Transverse colon (tissue), 4 donors: Measurements from ENCODE around the gene B3GNT3.

Experiments
- POLR2A ChIP-seq: fragments of 450-650 bp; IDR thresholded peaks from one replicate; pipeline ENCODE4 v1.6.1; 2016; ENCODE audit warnings: antibody characterized with exemption, mild to moderate bottlenecking, moderate library complexity
- POLR2AphosphoS5 ChIP-seq, 3 donors: sonication (generic); formaldehyde crosslinking; IDR thresholded peaks; one replicate each; pipeline ENCODE4 v1.6.1; 2016; ENCODE audit warnings: antibody characterized with exemption in 3 of 3
- TF ChIP-seq, protein P1 (sequence below), 5 experiments: fragments of 200-600 bp in 3 of 5; fragments of 450-650 bp in 2 of 5; sonication (generic) in 3 of 5; IDR thresholded peaks; 1 replicate in 2 of 5; 2 replicates in 3 of 5; pipeline ENCODE4 v1.5.1; 2016 to 2017; ENCODE audit warnings: antibody characterized with exemption in 5 of 5, inconsistent platforms in 3 of 5, mild to moderate bottlenecking in 2 of 5, moderate library complexity in 1 of 5

DNA sequence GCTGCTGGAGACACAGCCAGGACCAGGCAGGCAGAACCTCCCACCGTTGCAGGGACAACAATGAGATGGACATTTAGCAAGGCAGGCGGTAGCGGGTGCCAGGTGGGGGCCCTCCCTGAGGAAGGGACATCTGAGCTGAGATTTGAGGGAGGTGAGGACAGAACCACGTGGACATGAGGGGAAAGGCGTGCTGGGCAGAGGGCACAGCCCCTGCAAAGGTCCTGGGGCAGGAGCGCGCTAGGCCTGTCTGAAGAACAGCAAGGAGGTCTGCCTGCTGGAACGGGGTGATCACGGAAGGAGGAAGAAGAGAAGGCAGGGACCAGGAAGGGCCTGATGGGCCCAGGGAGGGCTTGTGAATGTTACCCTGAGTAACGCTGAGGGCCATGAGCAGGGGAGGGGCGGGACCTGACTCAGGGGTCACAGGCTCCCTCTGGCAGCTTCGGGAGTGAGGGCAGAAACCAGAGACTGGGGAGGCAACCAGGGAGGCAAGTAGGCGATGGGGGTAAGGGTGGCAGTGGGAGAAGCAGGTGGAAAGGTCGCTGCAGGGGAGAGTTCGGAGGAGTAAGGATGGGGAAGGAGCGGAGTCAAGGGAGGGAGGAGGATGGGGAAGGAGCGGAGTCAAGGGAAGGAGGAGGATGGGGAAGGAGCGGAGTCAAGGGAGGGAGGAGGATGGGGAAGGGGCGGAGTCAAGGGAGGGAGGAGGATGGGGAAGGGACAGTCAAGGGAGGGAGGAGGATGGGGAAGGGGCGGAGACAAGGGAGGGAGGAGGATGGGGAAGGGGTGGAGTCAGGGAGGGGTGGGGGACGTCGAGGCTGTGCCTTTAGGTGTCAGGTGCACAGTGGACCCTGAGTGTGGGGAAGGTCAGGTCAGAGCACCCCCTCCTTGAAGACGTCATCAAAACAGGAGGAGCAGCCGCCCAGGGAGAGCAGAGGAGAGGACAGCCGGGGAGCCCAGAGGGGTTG lies 15.7 kb upstream of the B3GNT3 start:
- TF ChIP-seq, protein P1, sequence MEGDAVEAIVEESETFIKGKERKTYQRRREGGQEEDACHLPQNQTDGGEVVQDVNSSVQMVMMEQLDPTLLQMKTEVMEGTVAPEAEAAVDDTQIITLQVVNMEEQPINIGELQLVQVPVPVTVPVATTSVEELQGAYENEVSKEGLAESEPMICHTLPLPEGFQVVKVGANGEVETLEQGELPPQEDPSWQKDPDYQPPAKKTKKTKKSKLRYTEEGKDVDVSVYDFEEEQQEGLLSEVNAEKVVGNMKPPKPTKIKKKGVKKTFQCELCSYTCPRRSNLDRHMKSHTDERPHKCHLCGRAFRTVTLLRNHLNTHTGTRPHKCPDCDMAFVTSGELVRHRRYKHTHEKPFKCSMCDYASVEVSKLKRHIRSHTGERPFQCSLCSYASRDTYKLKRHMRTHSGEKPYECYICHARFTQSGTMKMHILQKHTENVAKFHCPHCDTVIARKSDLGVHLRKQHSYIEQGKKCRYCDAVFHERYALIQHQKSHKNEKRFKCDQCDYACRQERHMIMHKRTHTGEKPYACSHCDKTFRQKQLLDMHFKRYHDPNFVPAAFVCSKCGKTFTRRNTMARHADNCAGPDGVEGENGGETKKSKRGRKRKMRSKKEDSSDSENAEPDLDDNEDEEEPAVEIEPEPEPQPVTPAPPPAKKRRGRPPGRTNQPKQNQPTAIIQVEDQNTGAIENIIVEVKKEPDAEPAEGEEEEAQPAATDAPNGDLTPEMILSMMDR (IDR thresholded peaks at IDR 0.05) = no peak
- TF ChIP-seq POLR2A (no peak), POLR2AphosphoS5 (IDR thresholded peaks at IDR 0.05) (no peak)
